HUES64 (cell line): ENCODE results near the gene ZNF341.

Source experiments
- H3K27ac ChIP-seq: 2 replicates; pipeline ENCODE4 v1.7.0; 2013; ENCODE audit warnings: low read depth, low read length, inconsistent platforms
- H3K27me3 ChIP-seq: 2 replicates; pipeline ENCODE4 v1.6.1; 2013; ENCODE audit warnings: mild to moderate bottlenecking, low read length; ENCODE audit not compliant: insufficient read depth
- H3K36me3 ChIP-seq: 2 replicates; pipeline ENCODE4 v1.6.1; 2013; ENCODE audit warnings: mild to moderate bottlenecking, low read length; ENCODE audit not compliant: insufficient read depth
- H3K4me1 ChIP-seq: 2 replicates; pipeline ENCODE4 v1.6.1; 2013; ENCODE audit warnings: mild to moderate bottlenecking, low read length, moderate library complexity; ENCODE audit not compliant: insufficient read depth
- H3K4me3 ChIP-seq: 2 replicates; pipeline ENCODE4 v1.5.1; 2013; ENCODE audit warnings: mild to moderate bottlenecking, low read length, moderate library complexity
- H3K9ac ChIP-seq: 2 replicates; pipeline ENCODE4 v1.6.1; 2013; ENCODE audit warnings: mild to moderate bottlenecking, low read depth, low read length
- H3K9me3 ChIP-seq: 2 replicates; pipeline ENCODE4 v1.6.1; 2013; ENCODE audit warnings: low read depth, low read length; ENCODE audit not compliant: insufficient read depth
- whole genome bisulfite sequencing: fragments of 150-250, 120-280 bp; methylation state at CpG from one replicate; pipeline ENCODE4 v1.1.7; 2013; ENCODE audit warnings: missing lambda C conversion rate; 5-methylcytosine and 5-hydroxymethylcytosine counted together

The ZNF341 gene

GRCh38 chr20:33719989-33720709, 11.6 kb upstream of the ZNF341 start, which contains the start of gene PXMP4:
Gene PXMP4 (minus strand): TSS chr20:33720310. CDS start chr20:33720207, 103 bp downstream.
- Histone ChIP-seq H3K4me1 (no peaks in the 10 kb centered on the region), H3K9ac (no peak within 1 kb of the TSS), H3K27ac (no peak within 1 kb of the TSS), H3K27me3 (no peaks in the 10 kb centered on the region), H3K9me3 (no peaks in the 10 kb centered on the region), H3K36me3 (no peaks in the 10 kb centered on the region), H3K4me3 (peak within 1 kb of the TSS; percentile 55)
- WGBS = 52% methylated on average over 46 of the region's 46 CpGs

DNA sequence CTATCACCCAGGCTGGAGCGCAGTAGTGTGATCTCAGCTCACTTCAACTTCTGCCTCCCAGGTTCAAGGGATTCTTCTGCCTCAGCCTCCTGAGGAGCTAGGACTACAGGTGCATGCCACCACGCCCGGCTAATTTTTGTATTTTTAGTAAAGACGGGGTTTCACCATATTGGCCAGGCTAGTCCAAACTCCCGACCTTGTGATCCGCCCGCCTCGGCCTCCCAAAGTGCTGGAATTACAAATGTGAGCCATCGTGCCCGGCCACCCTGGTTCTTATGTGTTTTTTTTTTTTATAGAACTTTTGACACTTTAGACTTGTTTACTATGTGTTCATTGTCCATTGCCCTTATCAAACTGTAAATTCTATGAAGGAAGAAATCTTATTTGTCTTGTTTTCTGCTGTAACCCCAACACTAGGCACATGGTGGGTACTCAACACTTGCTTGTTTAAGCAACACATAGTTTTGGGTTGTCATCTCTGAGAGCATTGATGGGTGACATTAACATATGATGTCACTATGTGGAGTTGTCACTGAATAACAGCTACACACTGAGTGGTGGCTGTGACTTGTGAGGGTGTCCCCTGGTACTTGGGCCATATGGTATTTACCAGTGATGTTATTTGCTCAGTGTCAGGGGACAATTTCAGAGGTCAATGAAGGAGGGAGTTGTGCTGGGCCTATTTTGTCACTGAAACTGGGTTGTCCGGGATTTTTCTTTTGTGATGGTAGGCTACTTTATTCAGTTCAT, 10.2 kb upstream of the ZNF341 start:
- 95% methylated on average over 10 of the region's 11 CpGs for WGBS
- no peaks in the 10 kb centered on the region for H3K9me3 ChIP-seq
- H3K4me1 ChIP-seq = no peaks in the 10 kb centered on the region
- no peaks in the 10 kb centered on the region for H3K36me3 ChIP-seq
- no peak overlapping the region for H3K9ac ChIP-seq
- no peak overlapping the region for H3K27ac ChIP-seq
- H3K27me3 ChIP-seq = no peaks in the 10 kb centered on the region
- H3K4me3 ChIP-seq = no peak overlapping the region

DNA sequence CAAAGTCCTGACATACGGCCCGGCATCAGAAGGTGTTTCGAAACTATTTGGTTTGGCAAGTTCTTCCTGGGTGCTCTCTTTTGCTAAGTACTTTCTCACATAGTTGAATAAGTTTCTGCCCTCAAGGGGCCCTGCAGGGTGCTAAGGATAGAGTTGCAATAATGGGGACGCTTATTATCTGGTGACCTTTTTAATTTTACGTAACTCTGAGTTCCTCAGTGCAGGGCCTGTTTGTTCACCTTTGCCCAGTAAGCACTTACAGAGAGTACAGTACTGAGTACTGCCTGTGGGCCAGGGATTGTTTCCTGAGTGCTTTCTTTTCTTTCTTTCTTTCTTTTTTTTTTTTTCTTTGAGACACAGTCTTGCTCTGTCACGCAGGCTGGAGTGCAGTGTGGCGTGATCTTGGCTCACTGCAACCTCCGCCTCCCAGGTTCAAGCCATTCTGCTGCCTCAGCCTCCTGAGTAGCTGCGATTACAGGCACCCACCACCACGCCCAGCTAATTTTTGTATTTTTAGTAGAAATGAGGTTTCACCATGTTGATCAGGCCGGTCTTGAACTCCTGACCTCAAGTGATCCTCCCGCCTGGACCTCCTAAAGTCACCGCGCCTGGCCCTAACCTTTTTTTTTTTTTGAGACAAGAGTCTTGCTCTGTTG, 7.2 kb upstream of the ZNF341 start:
- no peak overlapping the region for H3K4me3 ChIP-seq
- no peaks in the 10 kb centered on the region for H3K36me3 ChIP-seq
- no peaks in the 10 kb centered on the region for H3K27me3 ChIP-seq
- no peaks in the 10 kb centered on the region for H3K9me3 ChIP-seq
- no peaks in the 10 kb centered on the region for H3K4me1 ChIP-seq
- H3K27ac ChIP-seq = no peak overlapping the region
- 95% methylated on average over 14 of the region's 14 CpGs for WGBS
- H3K9ac ChIP-seq = no peak overlapping the region

GRCh38 chr20:33725607-33726264, 6.1 kb upstream of the ZNF341 start:
- H3K9me3 ChIP-seq = no peaks in the 10 kb centered on the region
- H3K36me3 ChIP-seq = no peaks in the 10 kb centered on the region
- no peaks in the 10 kb centered on the region for H3K4me1 ChIP-seq
- H3K27ac ChIP-seq = no peak overlapping the region
- WGBS = 87% methylated on average over 7 of the region's 7 CpGs
- no peak overlapping the region for H3K4me3 ChIP-seq
- H3K27me3 ChIP-seq = no peaks in the 10 kb centered on the region
- H3K9ac ChIP-seq = no peak overlapping the region

DNA sequence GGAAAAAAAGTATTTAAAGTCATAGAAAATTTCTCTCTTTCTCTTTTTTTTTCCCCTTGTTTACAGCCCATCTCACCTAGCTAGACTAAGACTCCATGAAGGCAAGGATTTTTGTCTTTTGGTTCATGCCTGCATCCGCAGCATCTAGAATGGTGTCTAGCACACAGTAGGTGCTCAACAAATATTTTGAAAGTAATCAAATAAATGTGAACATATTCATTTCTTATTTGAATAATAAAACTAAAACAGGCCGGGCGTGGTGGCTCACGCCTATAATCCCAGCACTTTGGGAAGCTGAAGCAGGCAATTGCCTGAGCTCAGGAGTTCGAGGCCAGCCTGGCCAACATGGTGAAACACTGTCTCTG, 4.7 kb upstream of the ZNF341 start:
- no peaks in the 10 kb centered on the region for H3K9me3 ChIP-seq
- H3K4me1 ChIP-seq = 0 out of 2 replicates have a peak, but pooled peaks cover 2% of the 10 kb centered on the region
- no peaks in the 10 kb centered on the region for H3K36me3 ChIP-seq
- no peaks in the 10 kb centered on the region for H3K27me3 ChIP-seq
- 92% methylated on average over 4 of the region's 5 CpGs for WGBS
- no peak overlapping the region for H3K4me3 ChIP-seq
- no peak overlapping the region for H3K9ac ChIP-seq
- H3K27ac ChIP-seq = no peak overlapping the region

DNA sequence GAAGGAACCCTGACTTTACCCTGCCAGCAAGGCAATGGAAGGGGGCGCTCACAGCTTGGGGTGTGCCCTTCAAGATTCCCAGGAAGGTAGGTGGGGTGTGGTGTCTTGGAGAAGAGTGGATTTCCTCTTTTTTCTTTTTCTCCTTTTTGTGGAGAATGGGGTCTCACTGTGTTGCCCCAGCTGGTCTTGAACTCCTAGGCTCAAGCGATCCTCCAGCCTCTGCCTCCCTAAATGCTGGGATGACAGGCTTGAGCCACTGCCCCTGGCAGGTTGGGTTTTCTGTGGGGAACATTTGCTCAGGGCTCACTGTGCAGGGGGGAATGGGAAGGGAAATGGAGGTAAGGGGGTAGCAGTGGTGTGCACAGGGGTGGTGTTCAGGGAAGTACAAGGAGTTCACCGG, 4.0 kb upstream of the ZNF341 start:
- H3K4me1 ChIP-seq = 0 out of 2 replicates have a peak, but pooled peaks cover 2% of the 10 kb centered on the region
- WGBS = 93% methylated on average over 3 of the region's 3 CpGs
- H3K27ac ChIP-seq = no peak overlapping the region
- H3K9ac ChIP-seq = no peak overlapping the region
- H3K27me3 ChIP-seq = no peaks in the 10 kb centered on the region
- no peaks in the 10 kb centered on the region for H3K36me3 ChIP-seq
- no peaks in the 10 kb centered on the region for H3K9me3 ChIP-seq
- no peak overlapping the region for H3K4me3 ChIP-seq

GRCh38 chr20:33728463-33728862, 3.3 kb upstream of the ZNF341 start:
- H3K4me1 ChIP-seq = peaks cover 2% of the 10 kb centered on the region; the same call in 1 of the 2 replicates
- H3K36me3 ChIP-seq = no peaks in the 10 kb centered on the region
- H3K9ac ChIP-seq = no peak overlapping the region
- WGBS = 88% methylated on average over 2 of the region's 2 CpGs
- no peaks in the 10 kb centered on the region for H3K27me3 ChIP-seq
- H3K27ac ChIP-seq = no peak overlapping the region
- H3K9me3 ChIP-seq = no peaks in the 10 kb centered on the region
- no peak overlapping the region for H3K4me3 ChIP-seq

- Histone ChIP-seq H3K4me3 (no peak overlapping the region), H3K9ac (no peak overlapping the region), H3K36me3 (no peaks in the 10 kb centered on the region), H3K4me1 (peaks cover 8% of the 10 kb centered on the region; the same call in 1 of the 2 replicates), H3K27ac (no peak overlapping the region), H3K27me3 (no peaks in the 10 kb centered on the region), H3K9me3 (no peaks in the 10 kb centered on the region)
- WGBS = 90% methylated on average over 3 of the region's 4 CpGs
Observed at GRCh38 chr20:33729101-33729500, 2.7 kb upstream of the ZNF341 start.

- H3K27ac ChIP-seq = no peak overlapping the region
- H3K36me3 ChIP-seq = no peaks in the 10 kb centered on the region
- no peaks in the 10 kb centered on the region for H3K9me3 ChIP-seq
- H3K4me1 ChIP-seq = peaks cover 12% of the 10 kb centered on the region; the same call in 1 of the 2 replicates
- WGBS = 83% methylated on average over 18 of the region's 18 CpGs
- peak overlapping the region; percentile 47 for H3K9ac ChIP-seq
- peak overlapping the region; percentile 63 for H3K4me3 ChIP-seq
- no peaks in the 10 kb centered on the region for H3K27me3 ChIP-seq
Observed at GRCh38 chr20:33730946-33731692, 677 bp upstream of the ZNF341 start.

GRCh38 chr20:33732166-33732970, 572 bp downstream of the ZNF341 start:
- Histone ChIP-seq H3K4me1 (peaks cover 12% of the 10 kb centered on the region; the same call in 1 of the 2 replicates), H3K9ac (peak overlapping the region; percentile 77), H3K27ac (peak overlapping the region; percentile 91), H3K27me3 (no peaks in the 10 kb centered on the region), H3K9me3 (peaks cover 7% of the 10 kb centered on the region), H3K36me3 (no peaks in the 10 kb centered on the region), H3K4me3 (peak overlapping the region; percentile 63)
- WGBS = 5% methylated on average over 68 of the region's 68 CpGs
